Measurements from ENCODE around the gene MCRIP2.
"Not testable (repeated sequence)": the region's sequence is repeated elsewhere in the genome, so short reads cannot be mapped to it uniquely, and the experiment has no call there.

MCRIP2 gene

GRCh38 chr16:681746-682427 is 40.3 kb downstream of the MCRIP2 start:
- DNase-seq (ENCODE audit: low read depth): no peak

- no peak for DNase-seq (ENCODE audit: low read depth)
These were observed 41.1 kb downstream of the MCRIP2 start for GRCh38 chr16:682493-683395.

- DNase-seq (ENCODE audit: low read depth): no peak
These were observed 41.9 kb downstream of the MCRIP2 start for GRCh38 chr16:683396-684070.

- peak; percentile 93 for DNase-seq (ENCODE audit: low read depth)
These were observed 42.6 kb downstream of the MCRIP2 start, which contains the start of gene JMJD8 for GRCh38 chr16:684071-684794. JMJD8 (minus strand) TSS chr16:684334; CDS start chr16:684319, 15 bp downstream.

GRCh38 chr16:684961-685696 is 43.5 kb downstream of the MCRIP2 start:
- no peak for DNase-seq (ENCODE audit: low read depth)

- DNase-seq (ENCODE audit: low read depth): no peak
These were observed 44.3 kb downstream of the MCRIP2 start for GRCh38 chr16:685967-686366.

GRCh38 chr16:686459-687260 is 45.0 kb downstream of the MCRIP2 start:
- DNase-seq (ENCODE audit: low read depth): no peak

- no peak for DNase-seq (ENCODE audit: low read depth)
These were observed 45.9 kb downstream of the MCRIP2 start for GRCh38 chr16:687499-687898.

- DNase-seq (ENCODE audit: low read depth): no peak
These were observed 47.7 kb downstream of the MCRIP2 start for GRCh38 chr16:689175-689897.

- not testable (repeated sequence) for DNase-seq (ENCODE audit: low read depth)
These were observed 49.6 kb downstream of the MCRIP2 start for GRCh38 chr16:691242-691641.

GRCh38 chr16:692356-693108 is 50.9 kb downstream of the MCRIP2 start:
- no peak for DNase-seq (ENCODE audit: low read depth)

GRCh38 chr16:693364-693763 is 51.7 kb downstream of the MCRIP2 start:
- no peak for DNase-seq (ENCODE audit: low read depth)

- DNase-seq (ENCODE audit: low read depth): no peak
These were observed 52.1 kb downstream of the MCRIP2 start for GRCh38 chr16:693766-694165.

- DNase-seq (ENCODE audit: low read depth): no peak
These were observed 52.7 kb downstream of the MCRIP2 start for GRCh38 chr16:694187-694862.

- DNase-seq (ENCODE audit: low read depth): no peak
These were observed 53.3 kb downstream of the MCRIP2 start for GRCh38 chr16:694863-695354.

- DNase-seq (ENCODE audit: low read depth): peak; percentile 55
These were observed 53.9 kb downstream of the MCRIP2 start for GRCh38 chr16:695355-696089.

Measured in activated T-cell treated with anti-CD3 and anti-CD28 coated beads for 1 hour (primary cell).